ENCODE results near the gene DLD.

DNA sequence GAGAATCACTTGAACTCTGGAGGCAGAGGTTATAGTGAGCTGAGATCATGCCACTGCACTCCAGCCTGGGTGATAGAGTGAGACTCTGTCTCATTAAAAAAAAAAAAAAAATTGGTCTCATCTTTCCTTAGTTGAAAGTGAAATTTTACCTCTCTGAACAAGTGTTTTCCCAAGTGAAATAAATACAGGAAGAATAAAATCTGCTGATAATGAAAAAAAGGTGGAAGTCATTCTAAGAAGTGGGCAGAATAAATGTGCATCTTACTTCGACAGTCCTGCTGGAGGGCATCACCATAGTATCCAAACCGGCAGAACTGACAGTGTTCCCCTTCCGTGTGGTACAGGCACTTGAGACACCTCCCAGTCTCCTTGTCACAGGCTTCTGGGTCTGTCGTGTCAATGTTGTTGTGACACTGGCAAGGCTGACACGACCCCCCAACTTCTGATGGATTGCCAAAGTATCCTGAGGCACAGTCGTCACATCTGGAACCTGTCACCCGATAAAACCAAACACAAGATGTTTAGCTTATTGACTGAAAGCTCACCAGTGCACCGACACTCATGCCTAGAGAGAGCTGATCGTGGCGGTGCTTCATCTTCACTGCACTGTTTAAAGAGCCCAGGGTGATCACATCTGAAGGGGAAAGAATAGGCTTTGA lies 62.4 kb downstream of the DLD start:
- no peak for TF ChIP-seq EZH2 (IDR thresholded peaks at IDR 0.05)
- no peak for TF ChIP-seq CTCF (IDR thresholded peaks at IDR 0.05)
